IMR-90 (cell line): ENCODE results near the gene EBLN2. TPM values are rescaled to one million over a fixed set of nuclear protein-coding genes. Genes with fewer than 3 reads are reported as not detected.

Source experiments
- ATAC-seq: fragments of 200-7000 bp; cut with Tn5 transposase; 2 replicates; pipeline ENCODE4 v1.9.1; 2020; ENCODE audit warnings: low read depth, mild to moderate bottlenecking, moderate library complexity
- BruUV-seq: library from RNA; stranded (reverse); fragments of 400-500 nt; replicated peaks from 2 replicates; lab custom pipeline; 2021; lab: Mats Ljungman, UMichigan
- CTCF ChIA-PET: fragments of 300-600 bp; formaldehyde crosslinking; extraction: SDS; loops from one replicate; lab custom pipeline; 2021; ENCODE audit warnings: antibody characterized with exemption; lab: Yijun Ruan, JAX
- POLR2A ChIA-PET: fragments of 300-600 bp; sonication (Branson Sonifier 250); formaldehyde crosslinking; loops from one replicate; lab custom pipeline; 2022; ENCODE audit warnings: antibody characterized with exemption; ENCODE audit not compliant: unreplicated experiment; lab: Charles Lee
- DNase-seq: peaks from one replicate; pipeline ENCODE4 v3.0.0; 2013
- H2AFZ ChIP-seq: replicated peaks from 2 replicates; pipeline ENCODE3; 2013; ENCODE audit warnings: low read length, mild to moderate bottlenecking; ENCODE audit not compliant: poor library complexity
- H2AK5ac ChIP-seq: 2 replicates; pipeline ENCODE4 v1.6.1; 2013; ENCODE audit warnings: low read depth, low read length, inconsistent platforms
- H2AK9ac ChIP-seq: replicated peaks from 2 replicates; pipeline ENCODE3; 2013; ENCODE audit warnings: mild to moderate bottlenecking, low read depth, low read length, moderate library complexity; ENCODE audit not compliant: poor library complexity
- H2BK120ac ChIP-seq: 2 replicates; pipeline ENCODE4 v1.6.1; 2013; ENCODE audit warnings: low read depth, low read length, inconsistent platforms
- H2BK15ac ChIP-seq: 3 replicates; pipeline ENCODE4 v1.6.1; 2013; ENCODE audit warnings: low read depth, low read length, inconsistent platforms
- H2BK20ac ChIP-seq: 2 replicates; pipeline ENCODE4 v1.6.1; 2013; ENCODE audit warnings: low read depth, mild to moderate bottlenecking, inconsistent platforms, low read length, moderate library complexity
- H2BK5ac ChIP-seq: 2 replicates; pipeline ENCODE4 v1.6.1; 2013; ENCODE audit warnings: mild to moderate bottlenecking, low read depth, low read length, inconsistent platforms; ENCODE audit not compliant: poor library complexity, severe bottlenecking
- H3K14ac ChIP-seq: replicated peaks from 2 replicates; pipeline ENCODE4 v1.6.1; 2013; ENCODE audit warnings: low read depth, low read length, inconsistent platforms
- H3K18ac ChIP-seq: 2 replicates; pipeline ENCODE4 v1.6.1; 2013; ENCODE audit warnings: low read depth, low read length, control low read depth
- H3K23ac ChIP-seq: 2 replicates; pipeline ENCODE4 v1.6.1; 2013; ENCODE audit warnings: low read depth, low read length, inconsistent platforms
- H3K27ac ChIP-seq: 2 replicates; pipeline ENCODE4 v1.5.1; 2013; ENCODE audit warnings: mild to moderate bottlenecking, control low read depth, low read length; ENCODE audit not compliant: insufficient read depth
- H3K27me3 ChIP-seq: 2 replicates; pipeline ENCODE4 v1.6.1; 2013; ENCODE audit warnings: low read length; ENCODE audit not compliant: control insufficient read depth, insufficient read depth
- H3K36me3 ChIP-seq: 2 replicates; pipeline ENCODE4 v1.6.1; 2013; ENCODE audit warnings: low read length, mixed read lengths; ENCODE audit not compliant: control insufficient read depth, insufficient read depth
- H3K4ac ChIP-seq: 2 replicates; pipeline ENCODE4 v1.6.1; 2013; ENCODE audit warnings: low read depth, low read length, inconsistent platforms
- H3K4me1 ChIP-seq: 2 replicates; pipeline ENCODE4 v1.6.1; 2013; ENCODE audit warnings: low read length, mixed read lengths; ENCODE audit not compliant: control insufficient read depth, insufficient read depth
- H3K4me2 ChIP-seq: 2 replicates; pipeline ENCODE4 v1.6.1; 2013; ENCODE audit warnings: low read depth, mild to moderate bottlenecking, control low read depth, low read length, moderate library complexity
- H3K4me3 ChIP-seq: 2 replicates; pipeline ENCODE4 v1.5.1; 2013; ENCODE audit warnings: low read depth, mild to moderate bottlenecking, control low read depth, low read length, moderate library complexity; ENCODE audit not compliant: insufficient read depth
- H3K56ac ChIP-seq: 2 replicates; pipeline ENCODE4 v1.6.1; 2013; ENCODE audit warnings: low read length, inconsistent platforms; ENCODE audit not compliant: insufficient read depth; ENCODE audit errors: extremely low read depth
- H3K79me1 ChIP-seq, 2 experiments: 2 replicates each; pipeline ENCODE4 v1.6.1; 2013; ENCODE audit warnings: low read length in 2 of 2, inconsistent platforms in 1 of 2, low read depth in 1 of 2
- H3K9ac ChIP-seq: 2 replicates; pipeline ENCODE4 v1.6.1; 2013; ENCODE audit warnings: low read depth, low read length, control low read depth
- H3K9me1 ChIP-seq: 2 replicates; pipeline ENCODE4 v1.6.1; 2013; ENCODE audit warnings: low read length, inconsistent platforms; ENCODE audit not compliant: insufficient read depth
- H3K9me3 ChIP-seq: 2 replicates; pipeline ENCODE4 v1.6.1; 2013; ENCODE audit warnings: low read length; ENCODE audit not compliant: control insufficient read depth, insufficient read depth
- H4K20me1 ChIP-seq: 2 replicates; pipeline ENCODE4 v1.6.1; 2013; ENCODE audit warnings: low read length, inconsistent platforms; ENCODE audit not compliant: insufficient read depth
- H4K5ac ChIP-seq: 2 replicates; pipeline ENCODE4 v1.6.1; 2013; ENCODE audit warnings: mild to moderate bottlenecking, low read depth, low read length, control low read depth
- H4K8ac ChIP-seq, 2 experiments: 2 replicates each; pipeline ENCODE4 v1.6.1; 2013; ENCODE audit warnings: low read depth in 2 of 2, low read length in 2 of 2, control low read depth in 1 of 2, inconsistent platforms in 1 of 2
- H4K91ac ChIP-seq: 2 replicates; pipeline ENCODE4 v1.6.1; 2013; ENCODE audit warnings: low read depth, low read length, inconsistent platforms; ENCODE audit not compliant: insufficient read depth
- BHLHE40 ChIP-seq: fragments of 150-350 bp; IDR thresholded peaks from 2 replicates; pipeline ENCODE4 v1.6.1; 2016; ENCODE audit warnings: mild to moderate bottlenecking, low read depth, low read length
- CEBPB ChIP-seq: IDR thresholded peaks from 2 replicates; pipeline ENCODE4 v1.6.1; 2012; ENCODE audit warnings: low read depth, low read length, improper control_type of control experiment
- CHD1 ChIP-seq: IDR thresholded peaks from 2 replicates; pipeline ENCODE4 v1.6.1; 2012; ENCODE audit warnings: low read depth, low read length, improper control_type of control experiment
- MAFK ChIP-seq: IDR thresholded peaks from 2 replicates; pipeline ENCODE4 v1.6.1; 2012; ENCODE audit warnings: low read depth, low read length, improper control_type of control experiment
- MAZ ChIP-seq: IDR thresholded peaks from 2 replicates; pipeline ENCODE4 v1.6.1; 2012; ENCODE audit warnings: low read depth, mild to moderate bottlenecking, low read length, improper control_type of control experiment, moderate library complexity, borderline replicate concordance
- NFE2L2 ChIP-seq: fragments of 150-350 bp; IDR thresholded peaks from 2 replicates; pipeline ENCODE4 v1.6.1; 2016; ENCODE audit warnings: low read depth, mild to moderate bottlenecking, low read length
- POLR2A ChIP-seq: IDR thresholded peaks from 2 replicates; pipeline ENCODE4 v1.6.1; 2012; ENCODE audit warnings: mild to moderate bottlenecking, low read depth, low read length
- RCOR1 ChIP-seq: IDR thresholded peaks from 2 replicates; pipeline ENCODE4 v1.6.1; 2012; ENCODE audit warnings: mild to moderate bottlenecking, low read length, improper control_type of control experiment; ENCODE audit not compliant: insufficient replicate concordance
- SMC3 ChIP-seq: fragments of 150-350 bp; IDR thresholded peaks from 2 replicates; pipeline ENCODE4 v1.6.1; 2016; ENCODE audit warnings: low read depth, mild to moderate bottlenecking, antibody characterized with exemption, low read length, moderate library complexity
- WGBS, 2 experiments: methylation state at CpG; one replicate each; pipeline versions ENCODE4 v1.1.5 to v1.1.7; 2013; ENCODE audit warnings: missing lambda C conversion rate in 2 of 2; ENCODE audit not compliant: insufficient read length in 1 of 2; ENCODE audit errors: extremely low coverage in 2 of 2; 5-methylcytosine and 5-hydroxymethylcytosine counted together
- dilution Hi-C: fragments of 300-500 bp; cut with HindIII; formaldehyde crosslinking; loops from one replicate; pipeline ENCODE4 v1.14.3; 2018; ENCODE audit warnings: low sequenced_read_pairs; ENCODE audit not compliant: unreplicated experiment
- in situ Hi-C: fragments of 300-500 bp; cut with MboI; formaldehyde crosslinking; loops from 3 replicates; pipeline ENCODE4 v1.14.3; 2019; ENCODE audit warnings: low sequenced_read_pairs, inconsistent platforms, mixed read lengths
- intact Hi-C: fragments of 100-400 bp; cut with micrococcal nuclease; formaldehyde crosslinking; loops from 2 replicates; pipeline ENCODE4 v1.10.0; 2022
- polyA plus RNA-seq, 3 experiments: library from polyadenylated mRNA; depleted of rRNA; stranded (reverse); fragments of >200 nt; gene quantifications; 2 replicates each; pipeline ENCODE4 v1.2.3, GENCODE V29; 2012; ENCODE audit warnings: low replicate concordance in 1 of 3
- total RNA-seq: library from RNA; depleted of rRNA; stranded (reverse); fragments of >200 nt; gene quantifications from 2 replicates; pipeline ENCODE4 v1.2.3, GENCODE V29; 2012
- TF ChIP-seq, protein P1 (sequence below): fragments of 150-350 bp; IDR thresholded peaks from 2 replicates; pipeline ENCODE4 v1.6.1; 2017; ENCODE audit warnings: mild to moderate bottlenecking, antibody characterized with exemption, low read length, low read depth

The EBLN2 gene
- total and polyA plus RNA-seq, 2 of the 4 experiments (the other 2 are of a cell fraction), result 2.5 to 7.7 TPM

DNA sequence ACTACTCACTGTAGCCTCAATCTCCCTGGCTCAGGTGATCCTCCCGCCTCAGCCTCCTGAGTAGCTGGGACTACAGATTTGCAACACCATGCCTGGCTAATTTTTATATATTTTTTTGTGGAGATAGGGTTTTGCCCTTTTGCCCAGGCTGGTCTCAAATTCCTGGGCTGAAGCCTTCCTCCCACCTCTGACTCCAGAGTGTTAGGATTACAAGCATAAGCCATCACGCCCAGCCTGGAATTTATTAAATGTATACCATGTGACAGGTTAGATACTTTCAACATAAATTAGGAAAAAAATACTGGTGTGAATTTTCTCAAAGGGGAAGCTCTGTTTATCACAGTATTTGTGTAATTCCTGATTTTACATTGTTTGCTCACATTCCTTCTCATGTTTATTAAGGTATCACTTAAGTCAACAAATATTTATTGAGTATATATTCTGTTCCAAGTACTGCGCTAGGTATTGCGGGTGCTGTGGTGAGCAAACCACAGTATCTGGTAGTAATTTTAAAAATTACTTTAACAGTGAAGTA is 40.1 kb upstream of the EBLN2 start:
- in situ Hi-C loops, result no loop called here
- DNase-seq (no peak), ATAC-seq (no peak)
- dilution Hi-C loops, result no loop called here
- H3K9me1 ChIP-seq, result peaks cover 20% of the 10 kb centered on the region
- H3K4me2 ChIP-seq, result no peak overlapping the region; the same call in 1 of the 2 replicates
- H3K9me3 ChIP-seq, result no peaks in the 10 kb centered on the region
- H3K79me1 ChIP-seq, result peaks cover 2 to 60% of the 10 kb centered on the region in 2 experiments; a peak in 3 of 4 replicates
- ChIA-PET CTCF (no interaction called here), POLR2A (no interaction called here)
- BruUV-seq, result no TSS peak
- no peak overlapping the region for H2AFZ ChIP-seq
- no peak overlapping the region for H4K5ac ChIP-seq
- H4K91ac ChIP-seq, result no peak overlapping the region
- no peaks in the 10 kb centered on the region for H3K27me3 ChIP-seq
- H2BK15ac ChIP-seq, result no peak overlapping the region
- peaks cover 7% of the 10 kb centered on the region for H3K4me1 ChIP-seq
- TF ChIP-seq SMC3, result no peak
- TF ChIP-seq MAZ, result no peak
- no peak for TF ChIP-seq CHD1
- TF ChIP-seq, protein P1, sequence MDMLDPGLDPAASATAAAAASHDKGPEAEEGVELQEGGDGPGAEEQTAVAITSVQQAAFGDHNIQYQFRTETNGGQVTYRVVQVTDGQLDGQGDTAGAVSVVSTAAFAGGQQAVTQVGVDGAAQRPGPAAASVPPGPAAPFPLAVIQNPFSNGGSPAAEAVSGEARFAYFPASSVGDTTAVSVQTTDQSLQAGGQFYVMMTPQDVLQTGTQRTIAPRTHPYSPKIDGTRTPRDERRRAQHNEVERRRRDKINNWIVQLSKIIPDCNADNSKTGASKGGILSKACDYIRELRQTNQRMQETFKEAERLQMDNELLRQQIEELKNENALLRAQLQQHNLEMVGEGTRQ, result no peak
- TF ChIP-seq BHLHE40, result no peak
- TF ChIP-seq NFE2L2, result no peak
- no peak for TF ChIP-seq POLR2A
- no peak for TF ChIP-seq CEBPB
- TF ChIP-seq MAFK, result no peak
- TF ChIP-seq RCOR1, result no peak
- H3K9ac ChIP-seq, result no peak overlapping the region
- no peak overlapping the region for H2AK5ac ChIP-seq
- no peak overlapping the region for H2BK120ac ChIP-seq
- peaks cover 4% of the 10 kb centered on the region for H3K36me3 ChIP-seq
- no peak overlapping the region for H4K8ac ChIP-seq
- H2BK5ac ChIP-seq, result no peak overlapping the region
- H3K56ac ChIP-seq, result no peak overlapping the region
- no peak overlapping the region for H2BK20ac ChIP-seq
- WGBS, 2 experiments, result no CpG with 5 or more reads among the region's 4 CpGs
- H3K27ac ChIP-seq, result no peak overlapping the region
- no peak overlapping the region for H3K4me3 ChIP-seq
- H4K20me1 ChIP-seq, result peaks cover 90% of the 10 kb centered on the region
- intact Hi-C loops, result no loop called here
- H2AK9ac ChIP-seq, result no peak overlapping the region
- no peak overlapping the region for H3K4ac ChIP-seq
- H3K14ac ChIP-seq, result no peak overlapping the region
- no peak overlapping the region for H3K23ac ChIP-seq
- H3K18ac ChIP-seq, result no peak overlapping the region
